ENCODE results near the gene VAPA.

VAPA gene

DNA sequence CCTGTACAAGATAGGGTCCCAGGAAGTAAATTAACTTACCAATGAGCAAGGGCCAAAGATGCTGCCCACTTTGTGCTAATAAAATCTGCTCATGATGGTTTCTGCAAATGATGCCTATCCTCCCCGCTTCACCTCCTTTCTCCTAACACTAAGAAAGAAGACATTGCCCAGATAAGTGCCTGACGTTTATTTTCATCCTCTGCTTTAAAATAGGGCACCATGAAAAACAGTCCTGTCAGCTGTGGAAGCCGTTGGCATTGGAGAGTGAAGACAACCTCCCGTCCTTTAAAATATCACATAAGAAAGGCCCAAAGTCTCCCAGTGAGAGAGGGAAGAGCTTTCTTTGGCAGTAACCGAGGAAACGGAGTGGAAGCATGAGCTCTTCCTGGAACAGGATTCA lies 29.7 kb upstream of the VAPA start:
- Histone ChIP-seq H3K4me3 (ENCODE audit: low read length in 2 of 2) (no peak overlapping the region), H3K9me3 (replicated peaks in 1 of 2; ENCODE audit: control insufficient read depth in 2 of 2, insufficient read depth in 1 of 2, low read depth in 1 of 2, low read length in 2 of 2) (no peaks in the 10 kb centered on the region), H2AFZ (ENCODE audit: low read length) (peak overlapping the region; percentile 27), H3K4ac (ENCODE audit: low read length) (no peak overlapping the region), H3K14ac (ENCODE audit: low read length) (no peak overlapping the region), H3K18ac (ENCODE audit: low read length) (no peak overlapping the region), H4K91ac (ENCODE audit: low read depth, low read length, poor library complexity) (no peak overlapping the region), H2BK120ac (ENCODE audit: low read depth, low read length) (no peak overlapping the region), H3K9ac (ENCODE audit: low read depth, low read length, poor library complexity) (no peak overlapping the region), H3K27me3 (ENCODE audit: control insufficient read depth in 3 of 3, insufficient read depth in 3 of 3, low read depth in 1 of 3, low read length in 3 of 3) (no peaks in the 10 kb centered on the region), H2BK15ac (ENCODE audit: low read length) (no peak overlapping the region), H4K8ac (ENCODE audit: low read depth, low read length) (no peak overlapping the region), H3K23ac (ENCODE audit: low read depth, low read length, poor library complexity) (no peak overlapping the region), H2AK5ac (ENCODE audit: low read depth, low read length) (no peak overlapping the region), H2BK5ac (ENCODE audit: low read length) (no peak overlapping the region), H2BK12ac (ENCODE audit: low read length) (no peak overlapping the region), H3K4me1 (ENCODE audit: control insufficient read depth in 2 of 2, insufficient read depth in 1 of 2, low read depth in 1 of 2, low read length in 2 of 2) (no peaks in the 10 kb centered on the region), H3K79me1 (ENCODE audit: low read depth, low read length) (no peaks in the 10 kb centered on the region), H3K27ac (replicated peaks; ENCODE audit: low read length) (no peak overlapping the region), H3K36me3 (replicated peaks in 1 of 2; ENCODE audit: control insufficient read depth in 2 of 2, insufficient read depth in 2 of 2, low read length in 2 of 2) (no peaks in the 10 kb centered on the region), H3K4me2 (ENCODE audit: insufficient read depth, low read length, poor library complexity, severe bottlenecking) (no peak overlapping the region)
- DNase-seq (ENCODE audit: low spot score), result no peak
- WGBS, 2 donors (ENCODE audit: extremely low coverage in 2 of 2, insufficient read length in 2 of 2, insufficient replicate concordance in 1 of 2), result no CpG with 5 or more reads among the region's 6 CpGs

DNA sequence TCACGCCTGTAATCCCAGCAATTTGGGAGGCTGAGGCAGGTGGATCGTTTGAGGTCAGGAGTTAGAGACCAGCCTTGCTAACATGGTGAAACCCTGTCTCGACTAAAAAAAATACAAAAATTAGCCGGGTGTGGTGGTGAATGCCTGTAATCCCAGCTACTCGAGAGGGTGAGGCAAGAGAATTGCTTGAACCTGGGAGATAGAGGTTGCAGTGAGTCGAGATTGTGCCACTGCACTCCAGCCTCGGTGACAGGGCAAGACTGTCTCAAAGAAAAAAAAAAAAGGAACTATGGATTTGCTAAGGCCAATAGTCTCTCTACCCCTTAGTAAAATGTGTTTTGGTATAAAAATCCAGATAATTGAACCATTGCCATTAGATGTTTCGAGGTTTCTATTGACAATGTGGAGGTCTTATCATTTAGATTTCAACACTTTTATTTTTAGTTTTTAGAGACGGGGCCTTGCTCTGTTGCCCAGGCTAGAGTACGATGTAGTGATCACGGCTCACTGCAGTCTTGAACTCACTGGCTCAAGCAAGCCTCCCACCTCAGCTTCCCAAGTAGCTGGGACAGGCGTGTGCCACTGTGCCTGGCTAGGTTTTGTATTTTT lies 29.2 kb upstream of the VAPA start:
- Histone ChIP-seq H3K14ac (ENCODE audit: low read length) (no peak overlapping the region), H3K9me3 (replicated peaks in 1 of 2; ENCODE audit: control insufficient read depth in 2 of 2, insufficient read depth in 1 of 2, low read depth in 1 of 2, low read length in 2 of 2) (no peaks in the 10 kb centered on the region), H3K36me3 (replicated peaks in 1 of 2; ENCODE audit: control insufficient read depth in 2 of 2, insufficient read depth in 2 of 2, low read length in 2 of 2) (no peaks in the 10 kb centered on the region), H3K18ac (ENCODE audit: low read length) (no peak overlapping the region), H2AK5ac (ENCODE audit: low read depth, low read length) (no peak overlapping the region), H3K4me1 (ENCODE audit: control insufficient read depth in 2 of 2, insufficient read depth in 1 of 2, low read depth in 1 of 2, low read length in 2 of 2) (no peaks in the 10 kb centered on the region), H3K27ac (replicated peaks; ENCODE audit: low read length) (no peak overlapping the region), H2BK12ac (ENCODE audit: low read length) (no peak overlapping the region), H2AFZ (ENCODE audit: low read length) (peak overlapping the region; percentile 27), H3K9ac (ENCODE audit: low read depth, low read length, poor library complexity) (no peak overlapping the region), H3K4me2 (ENCODE audit: insufficient read depth, low read length, poor library complexity, severe bottlenecking) (no peak overlapping the region), H2BK5ac (ENCODE audit: low read length) (no peak overlapping the region), H3K4ac (ENCODE audit: low read length) (no peak overlapping the region), H4K91ac (ENCODE audit: low read depth, low read length, poor library complexity) (no peak overlapping the region), H4K8ac (ENCODE audit: low read depth, low read length) (no peak overlapping the region), H3K23ac (ENCODE audit: low read depth, low read length, poor library complexity) (no peak overlapping the region), H2BK120ac (ENCODE audit: low read depth, low read length) (no peak overlapping the region), H3K27me3 (ENCODE audit: control insufficient read depth in 3 of 3, insufficient read depth in 3 of 3, low read depth in 1 of 3, low read length in 3 of 3) (no peaks in the 10 kb centered on the region), H3K79me1 (ENCODE audit: low read depth, low read length) (no peaks in the 10 kb centered on the region), H3K4me3 (ENCODE audit: low read length in 2 of 2) (no peak overlapping the region), H2BK15ac (ENCODE audit: low read length) (no peak overlapping the region)
- no peak for DNase-seq (ENCODE audit: low spot score)
- WGBS, 2 donors (ENCODE audit: extremely low coverage in 2 of 2, insufficient read length in 2 of 2, insufficient replicate concordance in 1 of 2), result no CpG with 5 or more reads among the region's 12 CpGs

DNA sequence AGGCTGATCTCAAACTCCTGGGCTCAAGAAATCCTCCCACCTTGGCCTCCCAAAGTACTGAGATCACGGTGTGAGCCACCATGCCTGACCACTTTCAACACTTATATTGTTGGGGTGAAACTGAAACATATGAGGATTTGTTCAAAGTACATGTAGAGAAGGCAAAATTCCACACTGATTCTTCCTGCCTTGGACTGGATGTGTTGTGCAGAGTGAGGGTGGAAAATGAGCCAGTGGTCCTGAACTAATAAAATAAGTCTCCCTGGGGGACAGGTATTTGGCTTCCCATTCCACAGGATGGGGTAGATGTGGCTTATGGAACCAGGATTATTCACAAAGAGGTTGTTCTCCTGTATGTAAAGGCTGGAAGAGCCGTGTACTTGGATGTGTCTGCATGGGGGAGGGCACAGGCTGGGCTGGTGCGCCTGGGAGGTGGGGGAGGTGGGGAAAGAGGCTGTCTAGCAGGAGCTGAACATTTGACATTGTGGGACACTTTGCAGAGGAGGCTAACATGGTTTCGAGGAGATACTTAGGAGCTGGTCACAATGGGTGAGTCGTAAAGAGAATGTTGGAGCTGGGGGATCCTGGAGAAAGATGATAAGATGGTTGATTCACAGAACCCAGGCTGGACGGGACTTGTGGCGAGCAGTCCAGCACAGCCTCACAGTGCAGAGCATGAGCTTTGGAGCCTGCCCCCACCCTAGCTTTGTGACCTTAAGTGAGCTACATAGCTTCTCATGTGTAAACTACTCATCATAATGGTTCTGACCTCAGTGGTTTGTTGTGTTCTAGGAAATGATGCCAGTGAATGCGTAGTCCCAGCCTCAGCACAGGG lies 28.4 kb upstream of the VAPA start, which contains the start of gene TXNDC2:
Gene TXNDC2 (plus strand): TSS at position 804 of the 835 bp plus-strand sequence. CDS start 708 bp downstream, outside the sequence.
- Histone ChIP-seq H3K9me3 (replicated peaks in 1 of 2; ENCODE audit: control insufficient read depth in 2 of 2, insufficient read depth in 1 of 2, low read depth in 1 of 2, low read length in 2 of 2) (no peaks in the 10 kb centered on the region), H3K9ac (ENCODE audit: low read depth, low read length, poor library complexity) (no peak within 1 kb of the TSS), H2BK15ac (ENCODE audit: low read length) (no peak within 1 kb of the TSS), H3K27me3 (ENCODE audit: control insufficient read depth in 3 of 3, insufficient read depth in 3 of 3, low read depth in 1 of 3, low read length in 3 of 3) (no peaks in the 10 kb centered on the region), H3K27ac (replicated peaks; ENCODE audit: low read length) (no peak within 1 kb of the TSS), H3K14ac (ENCODE audit: low read length) (no peak within 1 kb of the TSS), H3K23ac (ENCODE audit: low read depth, low read length, poor library complexity) (no peak within 1 kb of the TSS), H3K36me3 (replicated peaks in 1 of 2; ENCODE audit: control insufficient read depth in 2 of 2, insufficient read depth in 2 of 2, low read length in 2 of 2) (no peaks in the 10 kb centered on the region), H3K4me1 (ENCODE audit: control insufficient read depth in 2 of 2, insufficient read depth in 1 of 2, low read depth in 1 of 2, low read length in 2 of 2) (no peaks in the 10 kb centered on the region), H3K18ac (ENCODE audit: low read length) (no peak within 1 kb of the TSS), H3K4me2 (ENCODE audit: insufficient read depth, low read length, poor library complexity, severe bottlenecking) (no peak within 1 kb of the TSS), H4K91ac (ENCODE audit: low read depth, low read length, poor library complexity) (no peak within 1 kb of the TSS), H3K4me3 (ENCODE audit: low read length in 2 of 2) (no peak within 1 kb of the TSS), H2AK5ac (ENCODE audit: low read depth, low read length) (no peak within 1 kb of the TSS), H2BK12ac (ENCODE audit: low read length) (no peak within 1 kb of the TSS), H4K8ac (ENCODE audit: low read depth, low read length) (no peak within 1 kb of the TSS), H2BK5ac (ENCODE audit: low read length) (no peak within 1 kb of the TSS), H3K4ac (ENCODE audit: low read length) (no peak within 1 kb of the TSS), H2AFZ (ENCODE audit: low read length) (no peak within 1 kb of the TSS), H3K79me1 (ENCODE audit: low read depth, low read length) (no peaks in the 10 kb centered on the region), H2BK120ac (ENCODE audit: low read depth, low read length) (no peak within 1 kb of the TSS)
- no CpG with 5 or more reads among the region's 8 CpGs for WGBS, 2 donors (ENCODE audit: extremely low coverage in 2 of 2, insufficient read length in 2 of 2, insufficient replicate concordance in 1 of 2)
- no peak for DNase-seq (ENCODE audit: low spot score)

DNA sequence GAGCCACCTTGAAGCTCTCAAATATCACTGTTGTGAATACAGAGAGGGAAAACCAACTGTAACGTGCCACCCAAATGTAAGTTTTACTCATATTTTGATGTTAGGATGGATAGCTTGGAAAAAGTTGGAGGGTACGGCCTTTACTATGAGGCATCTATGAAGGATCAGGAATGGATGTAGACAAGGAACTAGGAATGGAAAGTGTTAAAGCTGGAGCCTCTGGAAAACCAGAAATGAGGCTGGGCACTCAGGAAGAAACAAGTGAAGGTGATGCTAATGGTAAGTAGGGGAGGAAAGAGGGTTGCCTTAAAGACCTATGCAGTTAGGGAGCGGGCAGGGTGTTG lies 27.8 kb upstream of the VAPA start:
- Histone ChIP-seq H4K8ac (ENCODE audit: low read depth, low read length) (no peak overlapping the region), H3K79me1 (ENCODE audit: low read depth, low read length) (no peaks in the 10 kb centered on the region), H3K23ac (ENCODE audit: low read depth, low read length, poor library complexity) (no peak overlapping the region), H3K27ac (replicated peaks; ENCODE audit: low read length) (no peak overlapping the region), H2BK5ac (ENCODE audit: low read length) (no peak overlapping the region), H3K4me3 (ENCODE audit: low read length in 2 of 2) (no peak overlapping the region), H2AFZ (ENCODE audit: low read length) (no peak overlapping the region), H2BK120ac (ENCODE audit: low read depth, low read length) (no peak overlapping the region), H3K4ac (ENCODE audit: low read length) (no peak overlapping the region), H4K91ac (ENCODE audit: low read depth, low read length, poor library complexity) (no peak overlapping the region), H3K4me1 (ENCODE audit: control insufficient read depth in 2 of 2, insufficient read depth in 1 of 2, low read depth in 1 of 2, low read length in 2 of 2) (no peaks in the 10 kb centered on the region), H3K9ac (ENCODE audit: low read depth, low read length, poor library complexity) (no peak overlapping the region), H3K9me3 (replicated peaks in 1 of 2; ENCODE audit: control insufficient read depth in 2 of 2, insufficient read depth in 1 of 2, low read depth in 1 of 2, low read length in 2 of 2) (no peaks in the 10 kb centered on the region), H3K36me3 (replicated peaks in 1 of 2; ENCODE audit: control insufficient read depth in 2 of 2, insufficient read depth in 2 of 2, low read length in 2 of 2) (no peaks in the 10 kb centered on the region), H2BK15ac (ENCODE audit: low read length) (no peak overlapping the region), H2BK12ac (ENCODE audit: low read length) (no peak overlapping the region), H3K14ac (ENCODE audit: low read length) (no peak overlapping the region), H2AK5ac (ENCODE audit: low read depth, low read length) (no peak overlapping the region), H3K18ac (ENCODE audit: low read length) (no peak overlapping the region), H3K4me2 (ENCODE audit: insufficient read depth, low read length, poor library complexity, severe bottlenecking) (no peak overlapping the region), H3K27me3 (ENCODE audit: control insufficient read depth in 3 of 3, insufficient read depth in 3 of 3, low read depth in 1 of 3, low read length in 3 of 3) (no peaks in the 10 kb centered on the region)
- no peak for DNase-seq (ENCODE audit: low spot score)
- no CpG with 5 or more reads among the region's 3 CpGs for WGBS, 2 donors (ENCODE audit: extremely low coverage in 2 of 2, insufficient read length in 2 of 2, insufficient replicate concordance in 1 of 2)
